Ishikawa (cell line): ENCODE measurements around the gene ABCG1.

Experiments
- CEBPB ChIP-seq: IDR thresholded peaks from 2 replicates; pipeline ENCODE4 v1.6.1; 2012
- EGR1 ChIP-seq: IDR thresholded peaks from 2 replicates; pipeline ENCODE4 v1.6.1; 2012
- EP300 ChIP-seq: IDR thresholded peaks from 2 replicates; pipeline ENCODE4 v1.6.1; 2012; ENCODE audit warnings: borderline replicate concordance
- RAD21 ChIP-seq: IDR thresholded peaks from 2 replicates; pipeline ENCODE4 v1.6.1; 2012; ENCODE audit warnings: low read depth
- TAF1 ChIP-seq: IDR thresholded peaks from 2 replicates; pipeline ENCODE4 v1.6.1; 2012; ENCODE audit warnings: low read depth, mild to moderate bottlenecking
- TEAD4 ChIP-seq: IDR thresholded peaks from 2 replicates; pipeline ENCODE4 v1.6.1; 2012
- TF ChIP-seq, protein P1 (sequence below): IDR thresholded peaks from 2 replicates; pipeline ENCODE4 v1.6.1; 2012

DNA sequence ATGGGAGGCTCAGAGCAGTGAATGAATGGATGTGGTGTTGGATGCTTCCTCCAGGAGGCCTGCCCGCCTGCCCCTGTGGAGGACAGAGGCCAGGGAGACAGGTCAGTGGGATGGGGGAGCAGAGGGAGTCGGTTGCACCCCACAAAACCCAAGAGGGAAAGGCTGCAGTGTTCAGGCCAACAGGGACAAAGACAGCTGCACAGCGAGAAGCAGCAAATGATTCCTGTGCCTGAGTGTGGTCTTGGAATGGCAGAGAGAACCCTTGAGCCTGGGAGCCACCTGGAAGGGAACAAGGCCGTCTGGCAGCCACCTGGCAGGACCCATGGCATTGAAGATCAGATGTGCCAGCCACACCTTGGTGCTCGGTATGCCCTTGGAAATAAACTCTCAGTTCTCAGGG is 88.2 kb downstream of the ABCG1 start:
- TF ChIP-seq RAD21 = no peak
- TF ChIP-seq TAF1 = no peak
- TF ChIP-seq EP300 = no peak
- no peak for TF ChIP-seq CEBPB
- TF ChIP-seq EGR1 = no peak
- no peak for TF ChIP-seq TEAD4
- TF ChIP-seq, protein P1, sequence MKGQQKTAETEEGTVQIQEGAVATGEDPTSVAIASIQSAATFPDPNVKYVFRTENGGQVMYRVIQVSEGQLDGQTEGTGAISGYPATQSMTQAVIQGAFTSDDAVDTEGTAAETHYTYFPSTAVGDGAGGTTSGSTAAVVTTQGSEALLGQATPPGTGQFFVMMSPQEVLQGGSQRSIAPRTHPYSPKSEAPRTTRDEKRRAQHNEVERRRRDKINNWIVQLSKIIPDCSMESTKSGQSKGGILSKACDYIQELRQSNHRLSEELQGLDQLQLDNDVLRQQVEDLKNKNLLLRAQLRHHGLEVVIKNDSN = no peak
